Activated B cell treated with CpG ODN at 0.5 μM for 24 hours (primary cell): Measurements from ENCODE around the gene GLS. TPM values are rescaled to one million over a fixed set of nuclear protein-coding genes. Genes with fewer than 3 reads are reported as not detected.

Experiments
- ATAC-seq: fragments of 200-7000 bp; cut with Tn5 transposase; one replicate; pipeline ENCODE4 v1.10.0; 2021; ENCODE audit warnings: low read depth, mild to moderate bottlenecking, moderate library complexity
- CTCF ChIA-PET: fragments of 350-600 bp; sonication (Branson Sonifier 250); formaldehyde crosslinking; loops from one replicate; lab custom pipeline; 2021; ENCODE audit warnings: antibody characterized with exemption; lab: Charles Lee
- POLR2A ChIA-PET: fragments of 350-600 bp; sonication (Branson Sonifier 250); formaldehyde crosslinking; loops from one replicate; lab custom pipeline; 2021; ENCODE audit warnings: antibody characterized with exemption; lab: Charles Lee
- DNase-seq: peaks from one replicate; pipeline ENCODE4 v3.0.0; 2022
- H3K27ac Mint-ChIP-seq: one replicate; pipeline ENCODE4 v1.8.0; 2020; ENCODE audit warnings: mixed read lengths
- H3K27me3 Mint-ChIP-seq: one replicate; pipeline ENCODE4 v1.8.0; 2021; ENCODE audit warnings: mixed read lengths
- H3K36me3 Mint-ChIP-seq: one replicate; pipeline ENCODE4 v1.8.0; 2021; ENCODE audit warnings: low read depth, mixed read lengths
- H3K4me1 Mint-ChIP-seq: one replicate; pipeline ENCODE4 v1.8.0; 2021; ENCODE audit warnings: mixed read lengths
- H3K4me3 Mint-ChIP-seq: one replicate; pipeline ENCODE4 v1.8.0; 2020; ENCODE audit warnings: mild to moderate bottlenecking, mixed read lengths
- H3K9me3 Mint-ChIP-seq: one replicate; pipeline ENCODE4 v1.8.0; 2020; ENCODE audit warnings: mixed read lengths
- intact Hi-C: fragments of 100-400 bp; cut with micrococcal nuclease; formaldehyde crosslinking; loops from one replicate; pipeline ENCODE4 v1.15.1; 2024
- total RNA-seq: library from RNA; stranded (reverse); gene quantifications from 2 replicates; pipeline ENCODE4 v1.2.3, GENCODE V29; 2022
- TF ChIP-seq, protein P1 (sequence below): fragments of 200-600 bp; IDR thresholded peaks from one replicate; pipeline ENCODE4 v1.8.0; 2022; ENCODE audit warnings: antibody characterized with exemption, mild to moderate bottlenecking

GLS gene
- total RNA-seq, 1 donor from 2014 or later: 255 TPM

DNA sequence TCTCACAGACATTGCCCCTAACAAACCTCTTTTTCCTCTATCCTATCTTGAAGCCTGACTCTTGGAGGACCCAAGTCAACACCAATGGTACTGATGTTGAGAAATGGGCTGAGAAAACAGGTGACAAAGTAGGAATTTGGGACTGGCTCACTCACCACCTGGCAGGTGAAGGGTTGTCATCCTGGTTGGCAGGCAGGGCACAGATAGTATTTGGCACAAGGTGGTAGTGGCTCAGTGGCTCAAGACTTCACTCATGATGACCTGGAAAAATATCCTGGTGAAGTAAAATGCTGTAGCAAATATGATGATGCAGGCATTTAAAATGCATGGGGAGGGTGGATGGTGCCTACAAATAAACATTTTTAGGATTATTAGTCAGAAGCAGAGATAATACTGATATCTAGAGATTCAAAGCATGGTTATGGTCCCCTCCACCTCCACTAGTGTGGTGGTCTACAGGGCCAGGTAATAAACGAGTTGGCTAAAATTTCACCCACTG is 38.0 kb upstream of the GLS start:
- intact Hi-C loops: no loop called here
- ChIA-PET POLR2A (no interaction called here), CTCF (no interaction called here)
- Mint-ChIP-seq H3K36me3 (peaks cover 15% of the 10 kb centered on the region), H3K4me3 (no peak overlapping the region), H3K9me3 (no peaks in the 10 kb centered on the region), H3K27ac (no peak overlapping the region), H3K27me3 (no peaks in the 10 kb centered on the region), H3K4me1 (no peaks in the 10 kb centered on the region)
- no peak for DNase-seq
- ATAC-seq: no peak
- TF ChIP-seq, protein P1, sequence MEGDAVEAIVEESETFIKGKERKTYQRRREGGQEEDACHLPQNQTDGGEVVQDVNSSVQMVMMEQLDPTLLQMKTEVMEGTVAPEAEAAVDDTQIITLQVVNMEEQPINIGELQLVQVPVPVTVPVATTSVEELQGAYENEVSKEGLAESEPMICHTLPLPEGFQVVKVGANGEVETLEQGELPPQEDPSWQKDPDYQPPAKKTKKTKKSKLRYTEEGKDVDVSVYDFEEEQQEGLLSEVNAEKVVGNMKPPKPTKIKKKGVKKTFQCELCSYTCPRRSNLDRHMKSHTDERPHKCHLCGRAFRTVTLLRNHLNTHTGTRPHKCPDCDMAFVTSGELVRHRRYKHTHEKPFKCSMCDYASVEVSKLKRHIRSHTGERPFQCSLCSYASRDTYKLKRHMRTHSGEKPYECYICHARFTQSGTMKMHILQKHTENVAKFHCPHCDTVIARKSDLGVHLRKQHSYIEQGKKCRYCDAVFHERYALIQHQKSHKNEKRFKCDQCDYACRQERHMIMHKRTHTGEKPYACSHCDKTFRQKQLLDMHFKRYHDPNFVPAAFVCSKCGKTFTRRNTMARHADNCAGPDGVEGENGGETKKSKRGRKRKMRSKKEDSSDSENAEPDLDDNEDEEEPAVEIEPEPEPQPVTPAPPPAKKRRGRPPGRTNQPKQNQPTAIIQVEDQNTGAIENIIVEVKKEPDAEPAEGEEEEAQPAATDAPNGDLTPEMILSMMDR: no peak

DNA sequence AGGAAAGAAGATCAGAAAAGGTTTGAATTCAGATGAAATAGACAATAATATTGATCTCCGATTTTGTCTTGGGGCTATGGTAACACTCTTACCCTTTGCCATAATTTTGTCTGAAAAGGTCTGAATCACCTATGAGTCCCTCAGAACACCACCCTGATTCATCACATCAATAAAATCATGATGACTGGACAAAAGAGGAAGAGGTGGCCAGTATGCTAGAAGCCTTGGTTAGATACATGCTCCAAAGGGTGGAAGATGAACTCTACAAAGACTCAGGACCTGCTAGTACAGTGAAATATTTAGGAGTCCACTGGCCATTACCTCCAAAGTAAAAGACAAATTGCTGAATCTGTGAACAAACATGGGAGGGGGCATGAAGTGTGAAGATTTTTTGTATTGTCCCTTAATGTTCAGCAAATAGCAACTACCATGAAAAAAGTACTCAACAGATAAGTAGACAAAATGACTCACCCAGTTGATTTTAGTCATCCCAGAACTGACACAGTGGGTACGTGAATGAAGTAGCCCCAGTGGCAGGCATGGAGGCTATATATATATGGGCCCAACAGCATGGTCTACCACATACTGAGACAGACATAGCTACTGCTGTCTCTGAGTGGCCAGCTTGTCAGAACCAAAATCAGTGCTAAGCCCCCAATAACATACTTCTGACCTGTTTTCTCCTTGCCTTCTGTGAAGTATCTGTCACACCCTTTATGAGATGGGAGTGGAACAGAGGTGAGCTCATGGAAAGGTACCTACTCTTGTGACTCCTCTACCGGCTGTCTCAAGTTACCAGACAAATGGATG is 36.5 kb upstream of the GLS start:
- Mint-ChIP-seq H3K36me3 (peaks cover 15% of the 10 kb centered on the region), H3K4me1 (no peaks in the 10 kb centered on the region), H3K27me3 (no peaks in the 10 kb centered on the region), H3K4me3 (no peak overlapping the region), H3K27ac (no peak overlapping the region), H3K9me3 (no peaks in the 10 kb centered on the region)
- CTCF ChIA-PET: no interaction called here
- DNase-seq (no peak), ATAC-seq (peak; percentile 45)
- POLR2A ChIA-PET: interaction anchor here (0.6 kb wide), 2 partner anchors 227 to 350 kb away, joined by 3 to 4 read pairs; no protein-coding TSS in a partner anchor
- TF ChIP-seq, protein P1: no peak
- intact Hi-C loops: no loop called here

DNA sequence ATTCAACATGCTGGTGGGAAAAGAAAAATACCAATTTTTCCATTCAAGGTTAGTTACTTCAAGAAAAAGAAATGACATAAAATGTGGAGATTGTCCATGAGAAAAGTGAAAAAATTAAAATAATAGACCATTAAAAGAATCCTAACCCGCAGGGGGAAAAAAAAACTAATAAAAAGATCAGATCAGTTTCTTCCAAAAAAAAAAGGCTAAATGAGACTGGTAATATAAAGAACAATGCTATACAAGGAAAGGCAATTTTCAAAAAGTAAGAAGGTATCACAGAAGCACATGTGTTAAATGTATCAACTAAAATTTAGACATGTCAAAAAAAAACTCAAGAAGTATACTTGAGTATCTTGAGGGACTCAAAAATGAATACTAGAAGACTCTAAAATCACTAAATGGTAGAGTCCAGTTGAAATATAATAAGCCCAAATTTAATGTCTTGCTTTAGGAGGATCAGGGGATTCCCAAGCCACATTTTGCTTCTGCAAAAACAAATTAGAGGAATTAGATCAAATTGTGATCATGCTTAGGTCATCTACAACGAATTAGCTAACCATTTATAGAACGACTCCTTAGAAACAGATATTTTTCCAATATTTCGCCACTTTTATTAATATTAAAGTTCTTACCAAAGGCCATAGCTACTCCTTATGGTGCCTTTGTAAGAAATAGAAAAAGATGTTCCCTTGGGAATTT is 35.8 kb upstream of the GLS start:
- Mint-ChIP-seq H3K9me3 (no peaks in the 10 kb centered on the region), H3K36me3 (peaks cover 15% of the 10 kb centered on the region), H3K27ac (no peak overlapping the region), H3K4me3 (no peak overlapping the region), H3K4me1 (peaks cover 6% of the 10 kb centered on the region), H3K27me3 (no peaks in the 10 kb centered on the region)
- ChIA-PET POLR2A (interaction anchor here (0.6 kb wide), 1 partner anchor 351 kb away, joined by 4 read pairs; no protein-coding TSS in a partner anchor), CTCF (no interaction called here)
- DNase-seq: no peak
- ATAC-seq: no peak
- intact Hi-C loops: no loop called here
- TF ChIP-seq, protein P1: no peak

DNA sequence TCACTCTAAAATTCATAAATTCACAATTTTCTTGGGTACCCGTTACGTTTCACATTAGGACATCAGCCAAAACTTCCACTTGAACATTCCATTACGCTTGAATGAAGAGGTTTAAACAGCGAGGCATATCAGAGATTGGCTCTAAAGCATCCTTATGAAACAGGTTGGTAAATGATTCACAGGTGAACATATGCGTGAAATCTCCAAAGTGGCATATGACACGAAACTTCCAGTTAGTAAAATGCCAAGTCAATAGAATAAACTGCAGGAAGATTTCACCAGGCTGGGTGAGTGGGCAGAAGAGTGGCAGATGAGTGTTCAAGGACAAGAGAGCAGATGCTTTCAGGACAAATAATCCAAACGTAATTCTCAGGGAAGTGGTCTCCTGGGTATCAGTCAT is 33.9 kb upstream of the GLS start:
- intact Hi-C loops: no loop called here

More for the DNA sequence above, 33.9 kb upstream of the GLS start:
- ChIA-PET POLR2A (no interaction called here), CTCF (no interaction called here)
- peaks cover 7% of the 10 kb centered on the region for H3K4me1 Mint-ChIP-seq
- no peak for DNase-seq
- no peaks in the 10 kb centered on the region for H3K9me3 Mint-ChIP-seq
- H3K27ac Mint-ChIP-seq: no peak overlapping the region
- H3K4me3 Mint-ChIP-seq: no peak overlapping the region
- ATAC-seq: no peak
- no peaks in the 10 kb centered on the region for H3K27me3 Mint-ChIP-seq
- peaks cover 10% of the 10 kb centered on the region for H3K36me3 Mint-ChIP-seq
- TF ChIP-seq, protein P1: no peak
